Heart left ventricle (tissue), 16 donors: ENCODE measurements around the gene CAPS. TPM values are rescaled to one million over a fixed set of nuclear protein-coding genes. Genes with fewer than 3 reads are reported as not detected.

Experiments
- ATAC-seq, 4 donors: fragments of 200-7000 bp; cut with Tn5 transposase; one replicate each; pipeline ENCODE4 v1.9.1; 2020 to 2022; ENCODE audit warnings: moderate library complexity in 4 of 4, mild to moderate bottlenecking in 3 of 4, moderate number of reproducible peaks in 1 of 4
- DNase-seq, 5 donors: peaks; one replicate each; pipeline ENCODE4 v3.0.0-alpha.2; 2020
- H3K27ac ChIP-seq, 12 donors: fragments of 200-600 bp; sonication (generic) in 4 of 12; one replicate each; pipeline versions ENCODE4 v1.5.0 to v1.8.0; 2016 to 2022; ENCODE audit warnings: mild to moderate bottlenecking in 2 of 12
- H3K27me3 ChIP-seq, 9 donors: fragments of 200-600 bp; sonication (generic) in 2 of 9; one replicate each; pipeline versions ENCODE4 v1.5.1 to v1.8.0; 2016 to 2022; ENCODE audit warnings: mild to moderate bottlenecking in 3 of 9
- H3K36me3 ChIP-seq, 9 donors: fragments of 200-600 bp; sonication (generic) in 2 of 9; one replicate each; pipeline versions ENCODE4 v1.5.0 to v1.8.0; 2018 to 2022; ENCODE audit warnings: mild to moderate bottlenecking in 2 of 9
- H3K4me1 ChIP-seq, 12 donors: fragments of 200-600 bp; sonication (generic) in 4 of 12; one replicate each; pipeline versions ENCODE4 v1.5.0 to v1.8.0; 2016 to 2022; ENCODE audit warnings: mild to moderate bottlenecking in 3 of 12
- H3K4me3 ChIP-seq, 12 donors: fragments of 200-600 bp; sonication (generic) in 4 of 12; one replicate each; pipeline versions ENCODE4 v1.5.0 to v1.8.0; 2017 to 2022; ENCODE audit warnings: mild to moderate bottlenecking in 9 of 12, moderate library complexity in 4 of 12
- H3K9me3 ChIP-seq, 12 donors: fragments of 200-600 bp; sonication (generic) in 4 of 12; one replicate each; pipeline versions ENCODE4 v1.5.0 to v1.8.0; 2016 to 2022; ENCODE audit warnings: mild to moderate bottlenecking in 1 of 12
- POLR2A ChIP-seq, 2 donors: fragments of 450-650 bp; IDR thresholded peaks; one replicate each; pipeline ENCODE4 v1.6.1; 2017; ENCODE audit warnings: antibody characterized with exemption in 2 of 2, mild to moderate bottlenecking in 2 of 2, moderate library complexity in 2 of 2
- WGBS, 4 donors: extraction: QIAGEN DNeasy Blood & Tissue Kit in 2 of 4; methylation state at CpG; one replicate each; pipeline versions ENCODE4 v1.1.5 to v1.1.7; 2013 to 2018; 5-methylcytosine and 5-hydroxymethylcytosine counted together
- intact Hi-C, 10 donors: fragments of 100-400 bp; cut with DNase I; formaldehyde crosslinking; loops; one replicate each; pipeline versions ENCODE4 v1.11.1 to v1.14.2; 2022
- polyA plus RNA-seq, 2 donors: library from polyadenylated mRNA; stranded (reverse); fragments of 200-250 nt; gene quantifications; one replicate each; pipeline ENCODE4 v1.2.3, GENCODE V29; 2013
- total RNA-seq, 9 donors: library from RNA; depleted of rRNA in 2 of 9; stranded (reverse); fragments of >200 nt in 2 of 9; fragmentation: NEBNext Ultra II Directional in 3 of 9; extraction: Animal tissue kit (Norgen Biotek cat#: 25700) in 3 of 9; gene quantifications; one replicate each; pipeline versions ENCODE4 v1.1.0 to v1.2.4, GENCODE V29; 2016 to 2023
- TF ChIP-seq, protein P1 (sequence below), 12 donors: fragments of 200-600 bp; sonication (generic) in 4 of 12; IDR thresholded peaks; one replicate each; pipeline versions ENCODE4 v1.5.0 to v1.8.0; 2018 to 2022; ENCODE audit warnings: antibody characterized with exemption in 12 of 12, mild to moderate bottlenecking in 5 of 12
- donor health status: ischemic (EF 13 %, LVEDD 7.1; RV severe dilation, severe dysfunction).
- donor health status: healthy with polysubstance abuse.
- donor health status: DM: no; HTN: yes; CAD: no.
- donor health status: DM: no; HTN: no; CAD: no.
- donor health status: ischemic (EF 25% LVEDD 6.9; RV normal size, moderate dysfunction).
- donor health status: ischemic (EF 25% LVEDD 5.7; RV mildly dilated, moderate dysfunction).
- donor health status: healthy.
- donor health status: DM: yes; HTN: yes; CAD: no.
- donor health status: ischemic (EF 35%, LVEDD 5.7; RV mildly dilated, moderate dysfunction).
- donor health status: nonischemic (EF 11% LVEDD 7.7; RV severe dilation, severe dysfunction).
- donor health status: DM: yes; HTN: yes; CAD: no.
- donor health status: PGD.
- donor health status: ischemic (EF 29% LVEDD 5.4; RV normal size, mild dysfunction).
- donor health status: nonischemic (EF 23%, LVEDD 6.1; RV moderate dilation, normal function).

CAPS gene
- total and polyA plus RNA-seq, 11 donors, result 1.2 to 6.2 (median 3.3) TPM

DNA sequence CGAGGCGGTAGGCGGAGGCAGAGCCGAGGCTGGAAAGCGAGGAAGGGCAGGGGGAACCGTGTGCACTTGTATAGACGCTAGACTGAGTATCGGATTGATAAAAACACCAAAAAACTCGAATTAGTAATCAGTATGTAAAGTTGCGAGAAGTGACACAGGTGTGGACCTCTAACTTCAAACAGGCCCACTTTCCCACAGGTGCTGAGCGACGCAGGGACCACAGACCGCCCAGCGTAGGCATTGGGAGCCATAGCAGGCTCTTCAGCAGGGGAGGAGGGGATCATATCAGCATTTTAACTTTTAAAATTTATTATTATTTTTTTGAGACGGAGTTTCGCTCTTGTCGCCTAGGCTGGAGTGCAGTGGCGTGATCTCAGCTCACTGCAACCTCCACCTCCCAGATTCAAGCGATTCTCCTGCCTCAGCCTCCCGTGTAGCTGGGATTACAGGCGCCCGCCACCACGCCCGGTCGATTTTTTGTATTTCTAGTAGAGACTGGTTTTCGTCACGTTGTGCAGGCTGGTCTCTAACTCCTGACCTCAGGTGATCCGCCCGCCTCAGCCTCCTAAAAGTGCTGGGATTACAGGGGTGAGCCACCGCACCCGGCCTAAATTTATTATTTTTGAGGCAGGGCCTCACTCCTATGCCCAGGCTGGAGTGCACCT lies 8.8 kb upstream of the CAPS start:
- intact Hi-C loops, result loop anchor here in 2 of 10 donors (2.0 to 10.0 kb wide), 3 partner anchors 70 to 470 kb away; partner anchors contain the start of genes RANBP3 (in 2 of the 2), ALKBH7 (in 1 of the 2) and PSPN (in 1 of the 2)
- Histone ChIP-seq H3K9me3 (no peaks in the 10 kb centered on the region), H3K4me1 (peaks cover 4 to 38% (median 23%) of the 10 kb centered on the region in 12 donors), H3K27me3 (no peaks in the 10 kb centered on the region), H3K4me3 (peak overlapping the region; percentile 56 to 98 (median 86)), H3K27ac (peak overlapping the region in 11 of 12 donors; percentile 50 to 94 (median 91)), H3K36me3 (peaks cover 0 to 28% (median 22%) of the 10 kb centered on the region in 9 donors)
- TF ChIP-seq POLR2A (IDR thresholded peaks at IDR 0.05), result no peak
- TF ChIP-seq, protein P1, sequence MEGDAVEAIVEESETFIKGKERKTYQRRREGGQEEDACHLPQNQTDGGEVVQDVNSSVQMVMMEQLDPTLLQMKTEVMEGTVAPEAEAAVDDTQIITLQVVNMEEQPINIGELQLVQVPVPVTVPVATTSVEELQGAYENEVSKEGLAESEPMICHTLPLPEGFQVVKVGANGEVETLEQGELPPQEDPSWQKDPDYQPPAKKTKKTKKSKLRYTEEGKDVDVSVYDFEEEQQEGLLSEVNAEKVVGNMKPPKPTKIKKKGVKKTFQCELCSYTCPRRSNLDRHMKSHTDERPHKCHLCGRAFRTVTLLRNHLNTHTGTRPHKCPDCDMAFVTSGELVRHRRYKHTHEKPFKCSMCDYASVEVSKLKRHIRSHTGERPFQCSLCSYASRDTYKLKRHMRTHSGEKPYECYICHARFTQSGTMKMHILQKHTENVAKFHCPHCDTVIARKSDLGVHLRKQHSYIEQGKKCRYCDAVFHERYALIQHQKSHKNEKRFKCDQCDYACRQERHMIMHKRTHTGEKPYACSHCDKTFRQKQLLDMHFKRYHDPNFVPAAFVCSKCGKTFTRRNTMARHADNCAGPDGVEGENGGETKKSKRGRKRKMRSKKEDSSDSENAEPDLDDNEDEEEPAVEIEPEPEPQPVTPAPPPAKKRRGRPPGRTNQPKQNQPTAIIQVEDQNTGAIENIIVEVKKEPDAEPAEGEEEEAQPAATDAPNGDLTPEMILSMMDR (IDR thresholded peaks at IDR 0.05), result no peak
- 53 to 54% (median 54%) methylated on average over 31 of the region's 31 CpGs for WGBS, 4 donors
- no peak for ATAC-seq
- peak in 1 of 5 donors; percentile 26 for DNase-seq

DNA sequence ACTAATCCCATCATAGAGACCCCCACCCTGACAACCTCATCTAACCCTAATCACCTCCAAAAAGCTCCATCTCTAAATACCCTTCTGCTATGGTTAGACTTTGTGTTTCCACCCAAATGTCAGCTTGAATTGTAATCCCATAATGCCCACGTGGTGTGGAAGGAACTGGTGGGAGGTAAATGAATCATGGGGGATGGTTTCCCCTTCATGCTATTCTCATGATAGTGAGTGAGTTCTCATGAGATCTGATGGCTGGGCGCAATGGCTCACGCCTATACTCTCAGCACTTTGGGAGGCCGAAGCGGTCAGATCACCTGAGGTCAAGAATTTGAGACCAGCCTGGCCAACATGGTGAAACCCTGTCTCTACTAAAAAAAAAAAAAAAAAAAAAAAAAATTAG lies 6.8 kb upstream of the CAPS start:
- TF ChIP-seq, protein P1 (IDR thresholded peaks at IDR 0.05), result no peak
- TF ChIP-seq POLR2A (IDR thresholded peaks at IDR 0.05), result no peak
- H3K9me3 ChIP-seq, result no peaks in the 10 kb centered on the region
- ATAC-seq (no peak), DNase-seq (no peak)
- no peak overlapping the region for H3K27ac ChIP-seq
- H3K27me3 ChIP-seq, result no peaks in the 10 kb centered on the region
- WGBS, 4 donors, result 65 to 74% (median 67%) methylated on average over 5 of the region's 5 CpGs
- H3K4me1 ChIP-seq, result peaks cover 4 to 24% (median 19%) of the 10 kb centered on the region in 12 donors
- intact Hi-C loops, result loop anchor here in 2 of 10 donors (10.0 kb wide), 2 partner anchors 68 to 468 kb away; partner anchors contain the start of genes ALKBH7 (in 1 of the 2), PSPN (in 1 of the 2) and RANBP3 (in 1 of the 2)
- peaks cover 0 to 33% (median 18%) of the 10 kb centered on the region in 9 donors for H3K36me3 ChIP-seq
- H3K4me3 ChIP-seq, result no peak overlapping the region

DNA sequence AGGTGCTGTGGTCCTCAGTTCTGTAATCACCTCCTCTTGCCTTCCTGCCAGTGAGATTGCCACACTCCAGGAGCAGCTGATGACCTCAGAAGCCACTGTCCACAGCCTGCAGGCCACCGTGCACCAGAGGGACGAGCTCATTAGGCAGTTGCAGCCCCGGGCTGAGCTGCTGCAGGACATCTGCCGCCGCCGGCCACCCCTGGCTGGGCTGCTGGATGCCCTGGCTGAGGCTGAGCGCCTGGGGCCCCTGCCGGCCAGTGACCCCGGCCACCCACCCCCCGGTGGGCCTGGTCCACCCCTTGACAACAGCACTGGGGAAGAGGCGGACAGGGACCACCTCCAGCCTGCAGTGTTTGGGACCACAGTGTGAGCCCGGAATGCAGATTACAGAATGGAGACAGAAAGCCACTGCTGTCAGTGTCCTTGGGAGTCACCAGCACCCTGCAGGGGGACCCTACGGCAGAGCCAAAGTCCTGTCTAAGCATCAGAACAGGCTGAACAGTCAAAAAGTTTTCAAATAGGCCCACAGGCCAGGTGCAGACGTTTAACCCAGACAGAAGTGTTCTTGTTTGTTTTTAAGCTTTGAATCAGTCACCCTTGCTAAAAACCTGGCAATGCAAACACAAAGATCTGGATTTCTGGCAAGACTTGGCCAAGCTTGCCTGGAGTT lies 5.1 kb upstream of the CAPS start:
- H3K4me1 ChIP-seq, result peaks cover 0 to 17% (median 10%) of the 10 kb centered on the region in 12 donors
- ATAC-seq, result no peak
- WGBS, 4 donors, result 76 to 87% (median 83%) methylated on average over 8 to 14 of the region's 14 CpGs
- DNase-seq, result no peak
- intact Hi-C loops, result loop anchor here in 2 of 10 donors (10.0 kb wide), 2 partner anchors 66 to 466 kb away; partner anchors contain the start of genes ALKBH7 (in 1 of the 2), PSPN (in 1 of the 2) and RANBP3 (in 1 of the 2)
- no peak for TF ChIP-seq POLR2A (IDR thresholded peaks at IDR 0.05)
- TF ChIP-seq, protein P1 (IDR thresholded peaks at IDR 0.05), result no peak
- H3K9me3 ChIP-seq, result no peaks in the 10 kb centered on the region
- H3K27ac ChIP-seq, result no peak overlapping the region
- H3K36me3 ChIP-seq, result peaks cover 0 to 33% (median 18%) of the 10 kb centered on the region in 9 donors
- no peak overlapping the region for H3K4me3 ChIP-seq
- H3K27me3 ChIP-seq, result no peaks in the 10 kb centered on the region

DNA sequence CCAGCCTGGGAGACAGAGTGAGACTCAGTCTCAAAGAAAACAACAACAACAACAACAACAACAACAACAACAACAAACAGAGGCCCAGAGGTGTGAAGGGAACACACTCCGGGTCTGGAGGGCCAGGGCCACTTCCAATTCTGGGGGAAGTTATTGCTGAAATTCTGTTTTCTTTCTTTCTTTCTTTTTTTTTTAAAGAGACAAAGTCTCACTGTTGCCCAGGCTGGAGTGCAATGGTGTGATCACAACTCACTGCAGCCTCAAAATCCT lies 3.5 kb upstream of the CAPS start:
- 78 to 100% (median 89%) methylated on average over 1 of the region's 1 CpG for WGBS, 4 donors
- no peak overlapping the region for H3K27ac ChIP-seq
- DNase-seq, result no peak
- TF ChIP-seq, protein P1 (IDR thresholded peaks at IDR 0.05), result no peak
- TF ChIP-seq POLR2A (IDR thresholded peaks at IDR 0.05), result no peak
- H3K27me3 ChIP-seq, result no peaks in the 10 kb centered on the region
- no peak for ATAC-seq
- intact Hi-C loops, result no loop called here
- H3K4me1 ChIP-seq, result peaks cover 0 to 25% (median 9%) of the 10 kb centered on the region in 12 donors
- peaks cover 0 to 35% (median 19%) of the 10 kb centered on the region in 9 donors for H3K36me3 ChIP-seq
- no peaks in the 10 kb centered on the region for H3K9me3 ChIP-seq
- H3K4me3 ChIP-seq, result no peak overlapping the region
